ENCODE data around the gene METTL8. TPM values are rescaled to one million over a fixed set of nuclear protein-coding genes. Genes with fewer than 3 reads are reported as not detected.
"Not testable (repeated sequence)": the region's sequence is repeated elsewhere in the genome, so short reads cannot be mapped to it uniquely, and the experiment has no call there.

METTL8 gene
- total RNA-seq, 1 donor, result 29.8 TPM

DNA sequence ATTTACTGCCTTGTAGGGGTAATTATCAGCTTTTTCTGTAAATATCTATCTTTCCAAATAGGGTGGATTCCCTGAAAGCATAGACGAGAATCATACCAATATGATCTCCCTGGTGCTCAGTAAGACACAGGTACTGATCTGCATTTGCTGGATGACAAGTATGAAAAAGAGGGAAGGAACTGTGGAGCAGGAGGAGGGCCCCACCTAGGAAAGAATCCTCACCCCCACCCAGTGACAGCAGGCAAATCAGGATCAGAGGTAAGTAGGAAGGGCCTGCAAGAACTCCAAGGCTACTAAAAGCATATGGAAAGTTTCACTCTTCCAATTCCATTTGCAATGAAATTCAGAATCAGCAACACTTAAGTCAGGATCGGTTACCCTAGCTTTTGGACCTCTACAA is 42.3 kb downstream of the METTL8 start:
- H3K4me3 ChIP-seq (ENCODE audit: low read depth, low read length), result no peak overlapping the region
- DNase-seq (ENCODE audit: low read depth), result no peak
- TF ChIP-seq, protein P1, sequence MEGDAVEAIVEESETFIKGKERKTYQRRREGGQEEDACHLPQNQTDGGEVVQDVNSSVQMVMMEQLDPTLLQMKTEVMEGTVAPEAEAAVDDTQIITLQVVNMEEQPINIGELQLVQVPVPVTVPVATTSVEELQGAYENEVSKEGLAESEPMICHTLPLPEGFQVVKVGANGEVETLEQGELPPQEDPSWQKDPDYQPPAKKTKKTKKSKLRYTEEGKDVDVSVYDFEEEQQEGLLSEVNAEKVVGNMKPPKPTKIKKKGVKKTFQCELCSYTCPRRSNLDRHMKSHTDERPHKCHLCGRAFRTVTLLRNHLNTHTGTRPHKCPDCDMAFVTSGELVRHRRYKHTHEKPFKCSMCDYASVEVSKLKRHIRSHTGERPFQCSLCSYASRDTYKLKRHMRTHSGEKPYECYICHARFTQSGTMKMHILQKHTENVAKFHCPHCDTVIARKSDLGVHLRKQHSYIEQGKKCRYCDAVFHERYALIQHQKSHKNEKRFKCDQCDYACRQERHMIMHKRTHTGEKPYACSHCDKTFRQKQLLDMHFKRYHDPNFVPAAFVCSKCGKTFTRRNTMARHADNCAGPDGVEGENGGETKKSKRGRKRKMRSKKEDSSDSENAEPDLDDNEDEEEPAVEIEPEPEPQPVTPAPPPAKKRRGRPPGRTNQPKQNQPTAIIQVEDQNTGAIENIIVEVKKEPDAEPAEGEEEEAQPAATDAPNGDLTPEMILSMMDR (IDR thresholded peaks at IDR 0.05; ENCODE audit: insufficient read depth, low read depth, low read length), result no peak

DNA sequence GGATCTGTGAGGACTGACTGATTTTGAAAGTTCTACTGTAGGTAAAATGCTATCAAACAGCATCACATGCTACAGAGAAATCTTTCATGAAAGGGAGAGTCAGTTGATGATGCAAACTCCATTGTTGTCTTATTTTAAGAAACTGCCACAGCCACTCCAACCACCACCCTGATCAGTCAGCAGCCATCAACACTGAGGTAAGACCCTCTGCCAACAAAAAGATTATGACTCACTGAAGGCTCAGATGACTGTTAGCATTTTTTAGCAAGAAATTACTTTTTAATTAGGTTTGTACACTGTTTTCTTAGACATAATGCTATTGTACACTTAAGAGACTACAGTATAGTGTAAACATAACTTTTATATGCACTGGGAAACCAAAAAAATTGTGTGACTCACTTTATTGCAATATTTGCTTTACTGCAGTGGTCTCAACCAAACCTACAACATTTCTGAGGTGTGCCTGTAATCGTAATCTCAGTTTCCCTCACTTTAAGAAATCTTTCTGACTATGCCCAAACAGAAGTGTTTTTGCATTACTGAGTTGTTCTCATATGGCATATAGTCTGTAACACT is 42.8 kb downstream of the METTL8 start:
- H3K4me3 ChIP-seq (ENCODE audit: low read depth, low read length), result no peak overlapping the region
- peak; percentile 37 for DNase-seq (ENCODE audit: low read depth)
- TF ChIP-seq, protein P1 (IDR thresholded peaks at IDR 0.05; ENCODE audit: insufficient read depth, low read depth, low read length), result no peak

DNA sequence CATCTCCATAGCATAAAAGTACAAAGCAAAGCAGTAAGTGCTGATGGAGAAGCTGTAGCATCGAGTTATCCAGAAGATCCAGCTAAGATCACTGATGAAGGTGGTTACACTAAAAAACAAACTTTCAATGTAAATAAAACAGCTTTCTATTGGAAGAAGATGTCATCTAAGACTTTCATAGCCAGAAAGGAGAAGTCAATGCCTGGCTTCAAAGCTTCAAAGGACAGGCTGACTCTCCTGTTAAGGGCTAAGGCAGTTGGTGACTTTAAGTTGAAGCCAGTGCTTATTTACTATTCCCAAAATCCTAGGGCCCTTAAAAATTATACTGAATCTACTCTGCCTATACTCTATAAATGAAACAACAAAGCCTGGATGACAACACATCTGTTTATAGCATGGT is 44.0 kb downstream of the METTL8 start:
- no peak overlapping the region for H3K4me3 ChIP-seq (ENCODE audit: low read depth, low read length)
- DNase-seq (ENCODE audit: low read depth), result no peak
- TF ChIP-seq, protein P1 (IDR thresholded peaks at IDR 0.05; ENCODE audit: insufficient read depth, low read depth, low read length), result no peak

DNA sequence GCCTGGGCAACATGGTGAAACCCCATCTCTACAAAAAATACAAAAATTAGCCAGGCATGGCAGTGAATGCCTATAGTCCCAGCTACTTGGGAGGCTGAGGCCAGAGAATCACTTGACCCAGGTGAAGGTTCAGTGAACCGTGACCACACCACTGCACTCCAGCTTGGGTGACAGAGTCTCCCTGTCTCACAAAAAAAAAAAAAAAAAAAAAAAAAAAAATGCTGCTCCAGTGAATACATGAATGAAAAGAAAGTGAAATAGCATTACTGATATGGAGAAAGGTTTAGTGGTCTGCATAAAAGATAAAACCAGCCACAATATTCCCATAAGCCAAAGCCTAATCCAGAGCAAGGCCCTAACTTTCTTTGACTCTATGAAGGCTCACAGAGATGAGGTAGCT is 44.5 kb downstream of the METTL8 start:
- H3K4me3 ChIP-seq (ENCODE audit: low read depth, low read length), result no peak overlapping the region
- TF ChIP-seq, protein P1 (IDR thresholded peaks at IDR 0.05; ENCODE audit: insufficient read depth, low read depth, low read length), result no peak
- no peak for DNase-seq (ENCODE audit: low read depth)

DNA sequence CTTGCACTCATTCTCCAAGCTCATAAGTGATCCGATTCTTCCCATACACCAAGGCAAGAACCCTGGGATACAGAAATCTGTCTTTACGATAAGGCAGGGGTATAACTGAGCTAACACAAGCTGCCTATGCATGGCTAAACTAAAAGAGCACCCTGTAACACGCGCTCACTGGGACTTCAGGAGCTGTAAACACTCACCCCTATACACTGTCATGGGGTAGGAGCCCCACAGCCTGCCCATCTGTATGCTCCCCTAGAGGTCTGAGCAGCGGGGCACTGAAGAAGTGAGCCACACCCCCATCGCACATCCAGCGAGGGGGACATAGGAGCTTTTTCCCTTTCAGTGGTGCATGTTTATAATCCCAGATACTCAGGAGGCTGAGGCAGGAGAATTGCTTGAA is 46.7 kb downstream of the METTL8 start:
- TF ChIP-seq, protein P1 (IDR thresholded peaks at IDR 0.05; ENCODE audit: insufficient read depth, low read depth, low read length), result no peak
- no peak for DNase-seq (ENCODE audit: low read depth)

DNA sequence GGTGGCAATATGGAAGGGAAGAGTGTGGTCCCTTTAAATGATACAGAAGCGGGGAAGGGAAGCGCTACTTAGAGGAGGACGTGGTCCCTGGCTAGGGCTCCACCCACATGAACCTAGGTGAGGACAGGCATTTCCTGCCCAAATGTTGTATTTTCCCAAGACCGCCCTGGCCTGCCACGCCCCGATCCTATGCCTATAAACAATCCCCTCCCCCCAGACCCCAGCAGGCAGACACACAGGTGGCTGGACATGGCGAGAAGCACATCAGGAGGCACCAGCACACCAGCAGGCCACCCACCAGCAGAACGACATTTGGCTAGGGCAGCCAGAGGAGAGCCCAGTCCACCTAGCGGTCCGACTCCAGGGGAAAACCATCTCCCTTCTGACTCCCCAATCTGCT is 47.2 kb downstream of the METTL8 start:
- H3K4me3 ChIP-seq (ENCODE audit: low read depth, low read length), result no peak overlapping the region
- DNase-seq (ENCODE audit: low read depth), result no peak
- TF ChIP-seq, protein P1 (IDR thresholded peaks at IDR 0.05; ENCODE audit: insufficient read depth, low read depth, low read length), result no peak

More for the DNA sequence above, 46.7 kb downstream of the METTL8 start:
- H3K4me3 ChIP-seq (ENCODE audit: low read depth, low read length), result no peak overlapping the region

DNA sequence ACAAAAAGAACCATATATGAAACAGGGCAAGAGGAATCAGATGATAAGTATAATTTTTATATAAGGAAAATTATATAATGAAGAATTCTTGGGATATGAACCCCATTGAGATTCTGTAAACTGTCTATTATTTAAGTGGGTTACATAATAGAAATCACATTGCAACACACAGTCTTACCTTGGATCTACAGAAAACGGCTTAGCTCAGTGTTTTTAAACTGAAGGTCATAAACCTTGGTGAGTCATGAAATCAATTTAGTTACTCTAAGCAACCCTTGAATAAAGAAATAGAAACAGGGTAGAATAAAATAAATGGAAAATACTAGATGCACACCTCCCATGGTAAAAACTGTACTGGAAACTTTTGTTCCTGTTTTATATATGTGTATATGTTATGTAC is 50.7 kb downstream of the METTL8 start:
- DNase-seq (ENCODE audit: low read depth), result peak; percentile 49
- TF ChIP-seq, protein P1 (IDR thresholded peaks at IDR 0.05; ENCODE audit: insufficient read depth, low read depth, low read length), result no peak
- H3K4me3 ChIP-seq (ENCODE audit: low read depth, low read length), result no peak overlapping the region

DNA sequence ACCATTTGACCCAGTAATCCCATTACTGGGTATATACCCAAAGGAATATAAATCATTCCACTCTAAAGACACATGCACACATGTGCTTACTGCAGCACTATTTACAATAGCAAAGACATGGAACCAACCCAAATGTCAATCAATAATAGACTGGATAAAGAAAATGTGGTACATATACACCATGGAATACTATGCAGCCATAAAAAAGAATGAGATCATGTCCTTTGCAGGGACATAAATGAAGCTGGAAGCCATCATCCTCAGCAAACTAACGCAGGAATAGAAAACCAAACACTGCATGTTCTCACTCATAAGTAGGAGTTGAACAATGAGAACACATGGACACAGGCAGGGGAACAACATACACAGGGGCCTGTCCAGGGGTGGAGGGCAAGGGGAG is 51.6 kb downstream of the METTL8 start:
- not testable (repeated sequence) for H3K4me3 ChIP-seq (ENCODE audit: low read depth, low read length); DNase-seq (ENCODE audit: low read depth)

DNA sequence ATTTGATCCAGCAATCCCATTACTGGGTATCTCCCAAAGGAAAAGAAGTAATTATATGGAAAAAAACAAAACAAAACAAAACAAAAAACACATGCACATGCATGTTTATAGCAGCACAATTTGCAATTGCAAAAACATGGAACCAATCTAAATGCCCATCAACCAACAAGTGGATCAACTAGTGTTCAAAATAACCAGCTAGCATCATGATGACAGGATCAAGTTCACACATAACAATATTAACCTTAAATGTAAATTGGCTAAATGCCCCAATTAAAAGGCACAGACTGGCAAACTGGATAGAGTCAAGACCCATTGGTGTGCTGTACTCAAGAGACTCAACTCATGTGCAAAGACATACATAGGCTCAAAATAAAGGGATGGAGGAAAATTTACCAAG is 55.9 kb downstream of the METTL8 start:
- H3K4me3 ChIP-seq (ENCODE audit: low read depth, low read length); DNase-seq (ENCODE audit: low read depth): not testable (repeated sequence)
